Kidney epithelial cell (primary cell): ENCODE data around the gene CLIC5. TPM values are rescaled to one million over a fixed set of nuclear protein-coding genes. Genes with fewer than 3 reads are reported as not detected.

Experiments
- DNase-seq: peaks from one replicate; pipeline ENCODE4 v3.0.0-alpha.2; 2010; ENCODE audit warnings: low read depth
- H3K27me3 ChIP-seq: 2 replicates; pipeline ENCODE4 v1.6.0; 2011; ENCODE audit warnings: low read length; ENCODE audit not compliant: control insufficient read depth, insufficient read depth
- H3K36me3 ChIP-seq: 2 replicates; pipeline ENCODE4 v1.5.1; 2011; ENCODE audit warnings: low read length; ENCODE audit not compliant: control insufficient read depth, insufficient read depth
- H3K4me3 ChIP-seq: 2 replicates; pipeline ENCODE4 v1.5.1; 2011; ENCODE audit warnings: low read depth, mild to moderate bottlenecking, control low read depth, low read length
- total RNA-seq: library from RNA; depleted of rRNA; stranded (reverse); fragments of >200 nt; gene quantifications from 2 replicates; pipeline ENCODE4 v1.2.3, GENCODE V29; 2015
- TF ChIP-seq, protein P1 (sequence below): IDR thresholded peaks from 2 replicates; pipeline ENCODE4 v1.5.1; 2011; ENCODE audit warnings: mild to moderate bottlenecking, moderate library complexity, low read length, control low read depth, inconsistent platforms; ENCODE audit not compliant: insufficient read depth, poor library complexity, severe bottlenecking

Gene CLIC5
- total RNA-seq, 1 donor from 2014 or later: 3.2 TPM

DNA sequence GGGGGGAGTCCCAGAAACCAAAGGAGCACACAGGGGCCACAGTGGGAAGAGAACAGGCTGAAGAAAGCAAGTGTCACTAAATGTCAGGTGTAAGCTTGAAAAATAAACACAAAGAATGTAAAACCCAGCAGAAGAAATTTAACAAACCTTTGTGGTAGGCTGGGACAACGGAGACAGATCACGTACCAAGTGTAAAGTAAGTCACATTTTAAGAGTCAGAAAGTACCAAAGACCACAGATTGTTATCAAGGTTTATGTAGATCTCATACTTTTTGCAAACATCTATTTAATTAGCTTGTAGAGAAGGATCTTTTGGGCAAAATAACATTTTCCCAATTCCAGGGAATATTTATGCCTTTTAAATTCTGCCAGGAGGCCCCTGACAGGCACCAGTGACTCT, 1.6 kb downstream of the CLIC5 start:
- DNase-seq: no peak
- Histone ChIP-seq H3K36me3 (no peaks in the 10 kb centered on the region), H3K27me3 (peaks cover 21% of the 10 kb centered on the region), H3K4me3 (peak overlapping the region; percentile 56)
- TF ChIP-seq, protein P1, sequence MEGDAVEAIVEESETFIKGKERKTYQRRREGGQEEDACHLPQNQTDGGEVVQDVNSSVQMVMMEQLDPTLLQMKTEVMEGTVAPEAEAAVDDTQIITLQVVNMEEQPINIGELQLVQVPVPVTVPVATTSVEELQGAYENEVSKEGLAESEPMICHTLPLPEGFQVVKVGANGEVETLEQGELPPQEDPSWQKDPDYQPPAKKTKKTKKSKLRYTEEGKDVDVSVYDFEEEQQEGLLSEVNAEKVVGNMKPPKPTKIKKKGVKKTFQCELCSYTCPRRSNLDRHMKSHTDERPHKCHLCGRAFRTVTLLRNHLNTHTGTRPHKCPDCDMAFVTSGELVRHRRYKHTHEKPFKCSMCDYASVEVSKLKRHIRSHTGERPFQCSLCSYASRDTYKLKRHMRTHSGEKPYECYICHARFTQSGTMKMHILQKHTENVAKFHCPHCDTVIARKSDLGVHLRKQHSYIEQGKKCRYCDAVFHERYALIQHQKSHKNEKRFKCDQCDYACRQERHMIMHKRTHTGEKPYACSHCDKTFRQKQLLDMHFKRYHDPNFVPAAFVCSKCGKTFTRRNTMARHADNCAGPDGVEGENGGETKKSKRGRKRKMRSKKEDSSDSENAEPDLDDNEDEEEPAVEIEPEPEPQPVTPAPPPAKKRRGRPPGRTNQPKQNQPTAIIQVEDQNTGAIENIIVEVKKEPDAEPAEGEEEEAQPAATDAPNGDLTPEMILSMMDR: no peak

DNA sequence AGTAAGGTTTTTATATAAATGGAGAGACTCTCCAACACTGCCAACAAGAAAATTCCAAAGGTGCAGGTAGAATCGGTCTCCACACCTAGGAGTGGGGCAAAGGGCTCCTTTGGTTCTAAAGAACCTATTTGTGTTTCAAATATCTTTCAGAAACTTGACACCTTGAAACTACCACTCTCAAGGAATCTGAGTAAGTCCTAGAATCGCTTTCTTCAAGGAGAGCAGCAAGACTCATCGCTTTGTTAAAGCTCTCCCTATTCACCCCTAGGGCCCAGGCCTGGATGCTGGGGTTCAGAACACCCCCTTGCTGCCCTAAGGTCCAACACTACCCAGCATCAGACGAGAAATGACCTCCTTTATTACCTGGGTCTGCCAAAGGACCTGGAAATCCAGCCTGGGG, 2.0 kb downstream of the CLIC5 start:
- no peak for DNase-seq
- Histone ChIP-seq H3K27me3 (peaks cover 21% of the 10 kb centered on the region), H3K36me3 (no peaks in the 10 kb centered on the region), H3K4me3 (peak overlapping the region; percentile 56)
- TF ChIP-seq, protein P1: no peak

DNA sequence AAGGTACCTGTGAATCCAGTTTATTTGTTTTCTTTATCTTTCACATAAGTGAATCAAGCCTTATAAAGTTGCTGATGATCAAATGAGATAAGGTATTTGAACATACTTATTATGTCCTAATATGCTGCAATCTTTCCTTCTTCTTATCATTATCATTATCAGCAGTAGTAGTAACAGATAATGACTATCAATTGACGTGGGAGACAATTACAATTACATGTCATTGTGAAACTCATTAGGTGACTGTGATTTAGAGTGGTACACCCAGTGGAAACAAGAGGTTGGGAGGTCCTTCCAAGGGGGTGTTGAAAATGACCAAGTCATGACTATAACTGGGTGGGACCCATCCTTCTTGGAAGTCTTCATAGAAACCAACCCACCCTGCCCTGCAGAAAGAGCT, 2.8 kb downstream of the CLIC5 start:
- DNase-seq: no peak
- H3K36me3 ChIP-seq: no peaks in the 10 kb centered on the region
- H3K27me3 ChIP-seq: peaks cover 21% of the 10 kb centered on the region
- H3K4me3 ChIP-seq: no peak overlapping the region
- TF ChIP-seq, protein P1: no peak

DNA sequence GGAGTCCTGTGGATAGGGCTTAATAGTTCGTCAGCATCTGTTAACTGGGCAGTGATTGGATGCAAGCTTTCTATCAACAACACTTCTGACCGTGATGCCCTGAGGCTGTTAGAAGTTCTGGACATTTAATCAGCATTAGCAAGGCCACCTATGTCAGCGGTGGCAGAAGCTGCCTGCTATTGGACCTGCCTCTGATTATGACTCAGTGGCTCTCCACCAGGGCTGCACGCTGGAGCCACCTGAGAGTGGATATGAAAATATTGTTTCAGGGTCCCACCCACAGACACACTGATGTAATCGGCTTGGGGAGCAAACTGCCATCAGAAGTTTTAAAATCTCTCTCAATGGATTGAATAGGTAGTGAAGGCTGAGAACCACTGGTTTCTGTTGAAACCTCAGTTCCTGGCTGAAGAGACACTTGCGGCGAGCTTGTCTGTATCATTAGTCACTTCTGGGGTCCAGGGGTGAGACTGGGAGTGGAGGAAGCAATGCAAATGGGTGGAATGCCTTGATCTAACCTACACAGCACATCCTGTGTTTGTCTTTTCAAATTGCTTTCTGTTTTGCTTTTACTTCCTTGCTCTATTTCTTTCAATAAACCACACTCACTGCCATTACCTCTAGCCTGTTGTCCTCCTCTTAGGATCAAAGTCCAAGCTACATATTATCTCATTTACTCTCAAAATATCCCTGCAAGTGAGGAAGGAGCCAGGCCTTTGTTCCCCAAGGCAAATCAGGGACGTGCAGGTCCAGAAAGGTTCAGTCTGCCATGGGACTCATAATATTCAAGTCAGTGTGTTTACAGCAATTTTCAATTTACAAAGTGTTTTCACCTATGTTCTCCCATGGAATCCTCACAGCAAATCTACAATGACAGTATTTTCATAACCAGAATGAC, 4.2 kb downstream of the CLIC5 start:
- peak; percentile 58 for DNase-seq
- Histone ChIP-seq H3K4me3 (no peak overlapping the region), H3K36me3 (no peaks in the 10 kb centered on the region), H3K27me3 (peaks cover 16% of the 10 kb centered on the region)
- TF ChIP-seq, protein P1: no peak

DNA sequence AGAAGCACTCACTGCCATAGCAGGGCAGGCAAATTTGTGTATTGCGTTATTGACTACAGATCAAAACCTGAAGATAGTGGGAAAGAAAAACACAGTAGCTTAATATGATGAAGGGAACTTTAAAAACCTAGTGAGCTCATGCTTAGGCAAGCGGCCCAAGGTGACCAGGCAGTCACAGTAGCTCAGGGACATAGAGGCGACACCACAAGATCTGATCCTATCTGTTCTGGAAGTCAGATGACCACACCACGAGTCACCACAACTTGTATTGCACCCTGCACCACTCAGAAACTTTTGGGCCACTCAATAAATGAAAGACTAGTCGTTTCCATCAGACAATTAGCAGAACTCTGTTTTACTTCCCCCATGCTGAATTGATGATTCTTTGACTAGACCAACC, 4.9 kb downstream of the CLIC5 start:
- peaks cover 9% of the 10 kb centered on the region for H3K27me3 ChIP-seq
- DNase-seq: no peak
- H3K36me3 ChIP-seq: no peaks in the 10 kb centered on the region
- H3K4me3 ChIP-seq: no peak overlapping the region
- TF ChIP-seq, protein P1: no peak

DNA sequence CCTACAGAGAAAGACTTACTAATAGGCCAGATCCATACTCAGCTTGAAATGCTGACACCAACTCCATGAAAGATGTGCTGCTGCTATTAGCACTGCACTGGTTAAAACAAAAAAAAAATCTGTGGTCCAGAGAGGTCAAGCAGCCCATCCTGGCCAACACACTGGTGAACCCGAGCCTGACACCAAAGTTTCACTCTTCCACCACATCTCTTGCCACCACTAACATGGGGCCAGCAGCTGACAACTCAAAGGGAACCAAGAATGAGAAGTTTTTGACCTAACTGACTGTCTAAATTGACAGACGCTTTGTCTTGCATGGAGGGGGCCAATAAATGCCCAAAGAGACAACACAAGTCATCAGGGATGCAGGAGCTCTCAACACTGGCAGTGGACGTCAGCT, 5.4 kb downstream of the CLIC5 start:
- Histone ChIP-seq H3K4me3 (no peak overlapping the region), H3K36me3 (no peaks in the 10 kb centered on the region), H3K27me3 (peaks cover 4% of the 10 kb centered on the region)
- no peak for DNase-seq
- TF ChIP-seq, protein P1: no peak
